CMK (cell line): Measurements from ENCODE around the gene POLR2H.

Experiments
- DNase-seq: peaks from one replicate; pipeline ENCODE4 v3.0.0-alpha.2; 2010; ENCODE audit warnings: low read depth

The POLR2H gene

DNA sequence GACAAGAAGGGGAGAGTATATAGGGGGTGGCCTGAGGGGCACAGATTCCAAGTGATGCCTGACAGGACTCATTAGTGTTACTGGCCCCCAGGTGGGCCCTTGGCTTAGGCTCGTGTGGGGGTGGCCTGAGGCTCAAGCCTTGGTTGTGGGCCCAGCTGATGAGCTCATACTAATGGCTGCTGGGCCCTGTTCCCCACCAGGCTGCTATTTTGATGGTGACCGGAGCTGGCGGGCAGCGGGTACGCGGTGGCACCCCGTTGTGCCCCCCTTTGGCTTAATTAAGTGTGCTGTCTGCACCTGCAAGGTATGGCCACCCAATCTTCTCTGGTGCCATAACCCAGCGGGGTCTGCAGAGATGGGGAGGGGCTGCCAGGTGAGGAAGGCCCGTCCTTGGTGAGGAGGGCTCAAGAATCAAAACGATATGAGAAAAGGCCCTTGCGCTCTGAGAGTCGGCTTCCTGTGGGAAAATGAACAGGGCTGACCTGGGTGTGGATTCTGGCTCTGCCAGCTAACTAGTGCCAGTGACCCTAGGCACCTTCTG lies 25.7 kb downstream of the POLR2H start:
- DNase-seq = no peak

DNA sequence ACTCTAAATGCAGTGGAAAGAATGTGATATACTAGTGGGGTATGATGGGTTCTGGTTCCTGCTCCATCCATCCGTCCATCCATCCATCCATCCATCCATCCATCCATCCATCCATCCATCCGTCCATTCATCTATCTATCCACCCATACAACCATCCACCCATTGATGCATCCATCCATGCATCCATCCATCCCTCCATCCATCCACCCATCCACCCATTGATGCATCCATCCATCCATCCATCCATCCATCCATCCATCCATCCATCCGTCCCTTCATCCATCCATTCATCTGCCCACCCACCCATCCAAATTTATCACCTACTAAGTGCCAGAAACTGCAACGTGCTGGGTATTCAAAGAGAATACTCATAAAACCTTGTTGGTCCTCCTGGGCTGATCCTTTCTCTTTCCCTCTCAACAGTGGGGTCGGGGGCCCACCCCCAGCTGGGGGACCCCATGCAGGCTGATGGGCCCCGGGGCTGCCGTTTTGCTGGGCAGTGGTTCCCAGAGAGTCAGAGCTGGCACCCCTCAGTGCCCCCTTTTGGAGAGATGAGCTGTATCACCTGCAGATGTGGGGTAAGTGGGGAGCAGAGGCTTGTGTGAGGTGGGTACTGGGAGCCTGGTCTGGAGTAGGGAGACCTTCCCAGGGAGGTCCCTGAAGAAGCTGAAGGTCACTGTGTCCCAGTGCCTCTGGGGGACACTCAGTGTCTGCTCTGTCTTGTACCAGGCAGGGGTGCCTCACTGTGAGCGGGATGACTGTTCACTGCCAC lies 26.8 kb downstream of the POLR2H start:
- no peak for DNase-seq

DNA sequence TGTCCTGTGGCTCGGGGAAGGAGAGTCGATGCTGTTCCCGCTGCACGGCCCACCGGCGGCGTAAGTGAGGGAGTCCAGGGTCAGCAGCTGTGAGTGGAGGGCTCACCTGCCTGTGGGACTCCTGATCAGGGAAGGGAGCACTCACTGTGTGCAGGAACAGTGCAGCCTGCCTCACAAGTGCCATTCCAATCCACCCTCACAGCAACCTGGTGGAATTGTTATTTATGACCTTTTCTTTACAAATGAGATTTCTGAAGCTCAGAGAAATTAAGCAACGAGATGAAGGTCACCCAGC lies 27.4 kb downstream of the POLR2H start:
- no peak for DNase-seq

DNA sequence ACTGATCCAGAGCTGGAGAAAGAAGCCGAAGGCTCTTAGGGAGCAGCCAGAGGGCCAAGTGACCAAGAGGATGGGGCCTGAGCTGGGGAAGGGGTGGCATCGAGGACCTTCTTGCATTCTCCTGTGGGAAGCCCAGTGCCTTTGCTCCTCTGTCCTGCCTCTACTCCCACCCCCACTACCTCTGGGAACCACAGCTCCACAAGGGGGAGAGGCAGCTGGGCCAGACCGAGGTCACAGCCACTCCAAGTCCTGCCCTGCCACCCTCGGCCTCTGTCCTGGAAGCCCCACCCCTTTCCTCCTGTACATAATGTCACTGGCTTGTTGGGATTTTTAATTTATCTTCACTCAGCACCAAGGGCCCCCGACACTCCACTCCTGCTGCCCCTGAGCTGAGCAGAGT lies 27.9 kb downstream of the POLR2H start:
- no peak for DNase-seq

- no peak for DNase-seq
Measured at GRCh38 chr3:184389935-184390528, 28.5 kb downstream of the POLR2H start.

DNA sequence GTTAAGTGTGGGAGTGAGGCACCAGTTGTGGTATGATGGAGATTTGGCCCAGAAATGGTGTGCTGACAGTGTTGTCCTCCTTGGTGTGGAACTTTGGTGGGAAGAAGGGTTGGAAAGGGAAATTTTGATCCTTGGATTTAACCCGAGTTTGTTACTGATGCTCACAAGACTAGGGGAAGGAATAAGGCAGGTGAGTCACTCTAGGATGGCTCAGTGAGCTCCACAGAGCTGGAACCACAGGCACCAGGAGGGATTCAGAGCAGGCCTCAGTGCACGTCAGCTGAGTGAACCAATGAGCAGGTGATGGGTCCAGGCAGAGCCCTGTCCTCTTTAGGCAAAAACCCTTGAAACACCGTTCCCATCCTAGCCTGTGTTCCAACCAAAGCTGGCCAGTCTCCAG lies 29.8 kb downstream of the POLR2H start:
- no peak for DNase-seq

DNA sequence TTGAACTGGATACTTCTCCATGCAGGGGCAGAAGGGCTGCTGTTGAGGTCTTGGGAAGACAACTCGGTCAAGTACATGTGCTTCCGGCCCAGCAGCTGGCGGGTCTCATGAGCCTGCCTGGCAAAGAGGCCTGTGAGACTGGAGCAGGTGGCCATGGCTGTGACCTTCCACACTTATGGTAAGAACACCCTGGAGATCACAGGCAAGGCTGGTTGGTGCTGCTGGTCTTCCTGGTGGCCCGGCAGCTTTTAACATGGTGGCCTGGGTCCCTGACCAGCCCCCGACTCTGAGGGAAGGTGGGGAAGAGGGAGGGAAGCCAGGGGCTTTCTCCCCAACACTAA lies 33.8 kb downstream of the POLR2H start:
- no peak for DNase-seq

DNA sequence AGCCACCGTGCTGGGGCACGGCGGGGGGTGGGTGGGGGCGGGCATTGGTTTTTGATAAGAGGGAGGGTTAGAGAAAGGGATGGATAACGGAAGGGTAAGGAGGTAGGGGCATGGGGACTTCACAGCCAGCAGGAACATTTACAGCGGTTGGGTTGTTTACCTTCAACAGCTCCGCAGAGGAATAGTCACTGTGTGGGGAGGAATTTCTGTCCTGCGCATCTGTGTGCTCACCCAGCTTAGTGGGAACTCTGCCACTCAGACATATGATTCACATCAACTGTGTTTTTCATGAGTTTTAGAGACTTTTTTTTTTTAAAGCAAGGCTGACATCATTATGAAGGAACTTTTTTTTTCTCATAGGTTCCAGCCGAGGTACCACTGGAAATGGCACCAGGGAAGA lies 37.9 kb downstream of the POLR2H start:
- no peak for DNase-seq

DNA sequence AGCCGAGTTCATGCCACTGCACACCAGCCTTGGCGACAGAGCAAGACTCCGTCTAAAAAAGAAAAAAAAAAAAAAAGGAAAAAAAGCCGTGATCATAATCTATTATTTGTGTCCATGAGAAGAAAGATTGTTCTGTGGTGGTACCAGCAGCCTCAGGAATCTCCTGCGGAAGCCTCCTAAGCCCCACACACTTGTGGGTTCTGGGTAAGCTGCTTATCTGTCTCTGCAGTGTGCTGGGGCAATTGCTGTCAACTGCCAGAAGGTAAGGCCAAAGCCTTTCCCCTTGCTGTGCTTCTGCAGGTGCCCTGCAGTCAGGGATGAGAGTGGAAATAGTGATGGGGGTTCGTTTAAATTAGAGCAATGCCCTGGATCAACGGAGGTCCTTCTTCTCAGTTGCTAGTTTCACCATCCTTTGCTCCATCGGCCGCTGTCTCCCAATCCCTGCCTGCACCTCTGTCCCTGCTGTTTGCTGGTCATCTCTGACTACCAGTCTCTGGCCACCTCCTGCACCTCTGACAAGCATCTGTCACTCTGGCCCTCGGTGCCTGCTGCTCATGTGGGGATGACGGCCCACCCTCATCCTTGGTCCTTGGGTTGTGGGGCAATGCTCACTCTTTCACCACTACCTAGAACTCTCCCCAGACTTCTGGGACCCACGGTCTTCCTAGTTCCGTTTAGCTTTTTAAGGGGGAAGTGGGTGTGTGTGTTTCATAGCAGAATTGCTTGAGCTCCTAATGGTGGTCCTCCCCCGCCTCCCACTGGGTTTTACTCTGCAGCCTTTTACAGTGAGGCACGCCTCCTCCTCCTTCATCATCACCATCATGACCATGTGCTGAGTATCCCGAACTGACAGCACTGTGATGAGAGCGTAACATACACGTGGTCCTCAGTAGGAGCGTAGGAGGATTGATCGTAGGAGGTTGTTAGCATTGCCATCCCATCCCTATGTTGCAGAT lies 43.8 kb downstream of the POLR2H start:
- DNase-seq = peak; percentile 26

- no peak for DNase-seq
Measured at GRCh38 chr3:184409331-184409926, 47.9 kb downstream of the POLR2H start.

DNA sequence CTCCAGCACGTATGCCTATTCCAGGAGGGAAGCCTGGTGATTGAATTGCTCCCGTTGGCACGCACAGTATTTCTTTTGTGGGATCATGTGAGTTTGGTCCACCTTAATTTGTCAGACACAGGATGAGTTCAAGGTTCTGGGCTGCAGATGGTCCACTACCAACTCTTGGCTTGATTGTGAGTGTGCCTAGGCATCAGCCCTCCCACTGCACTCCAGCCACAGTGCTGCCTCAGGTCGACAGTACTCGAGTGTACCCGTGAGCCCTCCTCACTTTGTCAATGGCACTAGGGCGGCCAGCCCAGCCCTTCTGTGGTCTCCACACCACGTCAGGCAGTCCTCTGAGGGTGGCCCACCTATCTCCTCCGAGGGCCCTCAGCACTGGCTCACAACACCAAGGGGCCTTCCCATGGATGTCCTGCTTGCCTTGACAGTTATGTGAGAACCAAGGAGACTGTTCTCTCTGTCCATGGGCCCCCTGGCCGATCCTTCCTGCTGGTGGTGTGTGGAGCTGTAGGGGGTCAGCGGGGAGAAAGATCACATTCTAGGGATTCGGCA lies 48.5 kb downstream of the POLR2H start:
- DNase-seq = no peak

- DNase-seq = no peak
Measured at GRCh38 chr3:184414418-184415202, 53.1 kb downstream of the POLR2H start.

- no peak for DNase-seq
Measured at GRCh38 chr3:184415203-184415490, 53.6 kb downstream of the POLR2H start.

DNA sequence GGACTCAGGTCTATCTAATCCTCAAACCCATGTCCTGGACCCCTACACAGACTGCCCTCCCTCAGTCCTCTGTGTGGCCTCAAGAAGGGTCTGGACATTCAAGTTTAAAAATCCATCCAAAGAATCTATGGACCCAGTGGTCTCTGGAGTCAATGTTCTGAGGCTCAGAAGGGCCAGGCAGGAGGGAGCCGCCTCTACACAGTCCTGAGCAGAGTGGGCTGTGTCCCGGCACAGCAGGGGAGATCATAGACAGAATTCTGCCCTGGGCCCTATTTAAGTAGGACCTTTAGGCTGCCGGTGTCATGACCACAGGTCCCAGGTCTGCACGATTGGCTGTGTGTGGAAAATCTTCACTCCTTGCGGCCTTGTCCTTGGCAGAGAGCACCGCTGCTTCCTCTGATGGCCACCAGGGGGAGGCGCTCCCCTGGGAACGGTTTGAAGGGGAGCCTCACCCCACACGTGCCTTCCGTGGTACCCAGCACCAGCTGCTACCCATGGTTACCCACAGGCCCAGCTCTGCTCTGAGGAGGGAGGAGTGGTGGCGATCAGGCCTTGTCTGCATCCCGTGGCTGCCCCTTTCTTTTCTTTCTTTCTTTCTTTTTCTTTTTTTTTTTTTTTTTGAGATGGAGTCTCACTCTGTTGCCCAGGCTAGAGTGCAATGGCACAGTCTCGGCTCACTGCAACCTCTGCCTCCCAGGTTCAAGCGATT lies 56.3 kb downstream of the POLR2H start:
- peak; percentile 25 for DNase-seq
